ENCODE measurements around the gene LPCAT1. TPM values are rescaled to one million over a fixed set of nuclear protein-coding genes. Genes with fewer than 3 reads are reported as not detected.

The LPCAT1 gene
- total RNA-seq, 1 donor from 2014 or later = 108 TPM

DNA sequence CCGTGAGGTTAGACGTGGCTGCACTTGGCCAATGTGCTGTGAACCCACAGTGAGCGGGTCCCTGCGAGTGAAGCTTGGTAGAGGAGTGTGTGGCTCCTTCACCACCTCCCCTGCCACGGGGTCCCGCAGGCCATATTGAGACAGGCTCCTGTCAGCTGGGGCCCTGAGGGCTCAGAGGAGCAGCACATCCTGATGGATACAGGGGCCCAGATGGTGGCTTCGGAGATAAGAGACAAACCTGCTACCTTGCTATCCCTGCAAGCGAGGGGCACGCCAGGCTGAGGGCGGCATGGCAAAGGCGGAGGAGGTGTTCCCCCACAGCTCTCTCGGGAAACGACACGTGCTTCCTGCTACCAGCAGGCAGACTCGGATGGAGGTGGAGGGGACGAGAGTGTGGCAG lies 111.6 kb downstream of the LPCAT1 start:
- Histone ChIP-seq H3K27ac (no peak overlapping the region), H3K27me3 (no peaks in the 10 kb centered on the region), H4K20me1 (ENCODE audit: low read depth) (peaks cover 2% of the 10 kb centered on the region), H3F3A (ENCODE audit: low read depth) (no peaks in the 10 kb centered on the region), H2AFZ (replicated peaks) (no peak overlapping the region), H3K4me3 (no peak overlapping the region), H3K9me3 (ENCODE audit: low read depth) (no peaks in the 10 kb centered on the region), H3K4me2 (no peak overlapping the region), H3K9ac (no peak overlapping the region), H3K4me1 (no peaks in the 10 kb centered on the region), H3K79me2 (ENCODE audit: low read depth) (no peaks in the 10 kb centered on the region), H3K36me3 (no peaks in the 10 kb centered on the region)
- TF ChIP-seq EZH2phosphoT487 (IDR thresholded peaks at IDR 0.05) (no peak), EZH2 (IDR thresholded peaks at IDR 0.05) (no peak)
- TF ChIP-seq, protein P1, sequence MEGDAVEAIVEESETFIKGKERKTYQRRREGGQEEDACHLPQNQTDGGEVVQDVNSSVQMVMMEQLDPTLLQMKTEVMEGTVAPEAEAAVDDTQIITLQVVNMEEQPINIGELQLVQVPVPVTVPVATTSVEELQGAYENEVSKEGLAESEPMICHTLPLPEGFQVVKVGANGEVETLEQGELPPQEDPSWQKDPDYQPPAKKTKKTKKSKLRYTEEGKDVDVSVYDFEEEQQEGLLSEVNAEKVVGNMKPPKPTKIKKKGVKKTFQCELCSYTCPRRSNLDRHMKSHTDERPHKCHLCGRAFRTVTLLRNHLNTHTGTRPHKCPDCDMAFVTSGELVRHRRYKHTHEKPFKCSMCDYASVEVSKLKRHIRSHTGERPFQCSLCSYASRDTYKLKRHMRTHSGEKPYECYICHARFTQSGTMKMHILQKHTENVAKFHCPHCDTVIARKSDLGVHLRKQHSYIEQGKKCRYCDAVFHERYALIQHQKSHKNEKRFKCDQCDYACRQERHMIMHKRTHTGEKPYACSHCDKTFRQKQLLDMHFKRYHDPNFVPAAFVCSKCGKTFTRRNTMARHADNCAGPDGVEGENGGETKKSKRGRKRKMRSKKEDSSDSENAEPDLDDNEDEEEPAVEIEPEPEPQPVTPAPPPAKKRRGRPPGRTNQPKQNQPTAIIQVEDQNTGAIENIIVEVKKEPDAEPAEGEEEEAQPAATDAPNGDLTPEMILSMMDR (IDR thresholded peaks at IDR 0.05) = no peak
- H3K9me3 Mint-ChIP-seq = peaks cover 4% of the 10 kb centered on the region
- no peak overlapping the region for H3K27ac Mint-ChIP-seq
- no peaks in the 10 kb centered on the region for H3K4me1 Mint-ChIP-seq
- H3K27me3 Mint-ChIP-seq (ENCODE audit: insufficient read depth, low read depth) = peaks cover 9% of the 10 kb centered on the region
- no peaks in the 10 kb centered on the region for H3K36me3 Mint-ChIP-seq
- DNase-seq (ENCODE audit: low spot score) = no peak
- H3K4me3 Mint-ChIP-seq = no peak overlapping the region

Small RNA genes within 50 kb of the gene (microRNA-seq; reads per million reads assigned to microRNA genes)
- gene MIR6075 = not detected

Small RNA genes within 50 kb of the gene (small RNA-seq; reads per million reads assigned to genes)
- not detected for gene MIR6075

Other genes with a start within 250 kb of the LPCAT1 start
- 2.4 and 14.8 TPM in 2 replicates for gene TERT, start 228.9 kb downstream of the LPCAT1 start, total RNA-seq (ENCODE audit: low replicate concordance)
- gene CLPTM1L, start 178.9 kb downstream of the LPCAT1 start, total RNA-seq (ENCODE audit: low replicate concordance) = 74.8 and 79.9 TPM in 2 replicates
- 0.19 and 0.32 TPM in 2 replicates for gene SLC6A3, start 78.5 kb downstream of the LPCAT1 start, total RNA-seq (ENCODE audit: low replicate concordance)

Data from neural progenitor cell (in vitro differentiated cells).